ENCODE data around the gene OOSP4A.
"Not testable (repeated sequence)": the region's sequence is repeated elsewhere in the genome, so short reads cannot be mapped to it uniquely, and the experiment has no call there.

The OOSP4A gene

DNA sequence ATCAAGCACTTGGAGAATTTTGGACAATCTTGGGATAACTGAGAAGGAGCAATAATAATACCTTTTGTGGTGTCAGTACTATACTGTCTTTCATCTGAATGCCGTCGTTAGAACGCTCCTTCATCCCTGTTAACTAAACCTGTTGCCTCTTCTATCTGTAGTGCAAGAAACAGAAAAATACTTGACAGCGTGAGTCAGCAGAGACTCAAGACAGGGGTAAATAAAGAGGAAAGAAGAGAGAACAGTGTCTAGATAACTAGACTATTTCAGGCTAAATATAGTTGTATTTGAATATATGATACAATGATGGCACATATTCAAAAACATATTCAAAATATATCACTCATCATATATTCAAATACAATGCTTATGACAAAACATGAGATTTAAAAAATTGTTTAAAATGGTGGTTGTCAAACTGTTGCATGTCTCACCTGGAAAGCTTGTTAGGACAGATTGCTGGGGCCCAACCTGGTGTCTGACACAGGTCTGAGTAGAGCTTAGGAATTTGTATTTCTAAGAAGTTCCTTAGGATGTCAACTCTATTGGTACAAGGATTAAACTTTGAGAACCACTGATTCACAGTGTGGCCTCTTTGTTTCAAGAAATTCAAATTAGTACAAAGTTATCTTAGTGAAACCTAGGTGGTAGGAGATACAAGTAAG is 17.4 kb downstream of the OOSP4A start:
- DNase-seq (ENCODE audit: low spot score): no peak

- DNase-seq (ENCODE audit: low spot score): not testable (repeated sequence)
Measured at GRCh38 chr11:59982037-59982436, 18.2 kb downstream of the OOSP4A start.

GRCh38 chr11:59983212-59983611 is 19.4 kb downstream of the OOSP4A start:
- no peak for DNase-seq (ENCODE audit: low spot score)

DNA sequence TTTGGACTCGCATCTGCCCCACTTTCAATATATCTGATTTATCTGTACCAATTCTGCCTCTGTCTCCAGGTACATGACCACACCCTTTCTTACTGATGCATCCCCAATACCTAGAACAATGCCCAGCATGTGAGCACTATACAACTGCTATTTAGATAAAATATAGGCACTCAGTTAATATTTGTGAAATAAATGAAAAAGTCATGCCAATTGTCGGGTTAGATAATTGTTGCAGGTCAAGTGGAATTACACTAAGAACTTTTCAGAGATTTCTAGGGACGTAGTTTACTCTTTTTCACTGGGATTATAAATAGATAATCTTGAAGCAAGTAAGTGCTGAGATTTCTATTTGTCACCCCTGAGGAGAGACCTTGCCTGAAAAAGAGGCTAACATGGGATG is 20.5 kb downstream of the OOSP4A start:
- no peak for DNase-seq (ENCODE audit: low spot score)

- no peak for DNase-seq (ENCODE audit: low spot score)
Measured at GRCh38 chr11:59990421-59990820, 26.6 kb downstream of the OOSP4A start.

DNA sequence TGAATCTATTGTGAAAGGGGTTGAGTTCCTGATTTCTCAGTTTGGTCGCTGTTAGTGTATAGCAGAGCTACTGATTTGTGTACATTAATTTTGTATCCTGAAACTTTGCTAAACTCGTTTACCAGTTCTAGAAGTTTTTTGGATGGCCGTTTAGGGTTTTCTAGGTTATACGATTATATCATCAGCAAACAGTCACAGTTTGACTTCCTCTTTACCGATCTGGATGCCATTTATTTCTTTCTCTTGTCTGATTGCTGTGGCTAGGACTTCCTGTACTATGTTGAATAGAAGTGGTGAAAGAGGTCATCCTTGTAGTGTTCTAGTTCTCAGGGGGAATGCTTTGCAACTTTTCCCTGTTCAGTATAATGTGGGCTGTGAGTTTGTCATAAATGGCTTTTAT is 28.6 kb downstream of the OOSP4A start:
- DNase-seq (ENCODE audit: low spot score): no peak

DNA sequence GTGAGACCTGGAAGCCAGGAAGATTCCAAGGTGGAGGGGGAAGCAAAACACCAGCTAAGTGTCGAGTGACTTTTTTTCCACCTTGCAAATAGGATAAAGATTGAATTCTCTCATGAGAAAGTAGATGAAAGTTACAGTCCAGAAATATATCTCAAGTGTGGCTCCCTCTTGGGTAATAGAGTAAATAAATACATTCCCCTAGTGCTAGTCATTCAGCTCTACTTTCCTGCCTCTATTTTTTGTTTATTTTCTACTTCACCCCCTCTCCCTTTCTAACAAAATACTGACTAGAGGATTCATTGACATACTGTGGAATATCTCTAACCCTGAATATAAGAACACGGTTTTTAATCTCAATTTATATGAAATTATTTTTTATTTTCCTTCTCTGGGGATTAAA is 34.0 kb downstream of the OOSP4A start:
- DNase-seq (ENCODE audit: low spot score): no peak

DNA sequence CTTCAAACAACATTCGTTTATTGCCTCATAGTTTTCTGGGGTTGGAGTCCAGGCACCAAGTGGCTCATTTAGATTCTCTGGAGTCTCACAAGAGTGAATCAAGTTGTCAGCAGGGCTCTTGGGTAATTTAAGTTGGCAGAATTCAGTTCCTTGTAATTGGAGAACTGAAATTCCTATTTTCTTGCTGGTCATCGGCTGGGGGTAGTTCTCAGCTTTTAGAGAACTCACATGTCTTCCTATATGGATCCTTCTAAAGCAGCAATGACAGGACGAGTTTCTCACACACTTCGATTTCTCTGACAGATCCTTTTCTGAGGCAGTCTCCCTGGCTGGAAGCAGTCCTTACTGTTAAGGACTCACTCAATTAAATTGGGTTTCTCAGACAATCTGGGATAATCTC is 35.9 kb downstream of the OOSP4A start:
- no peak for DNase-seq (ENCODE audit: low spot score)

DNA sequence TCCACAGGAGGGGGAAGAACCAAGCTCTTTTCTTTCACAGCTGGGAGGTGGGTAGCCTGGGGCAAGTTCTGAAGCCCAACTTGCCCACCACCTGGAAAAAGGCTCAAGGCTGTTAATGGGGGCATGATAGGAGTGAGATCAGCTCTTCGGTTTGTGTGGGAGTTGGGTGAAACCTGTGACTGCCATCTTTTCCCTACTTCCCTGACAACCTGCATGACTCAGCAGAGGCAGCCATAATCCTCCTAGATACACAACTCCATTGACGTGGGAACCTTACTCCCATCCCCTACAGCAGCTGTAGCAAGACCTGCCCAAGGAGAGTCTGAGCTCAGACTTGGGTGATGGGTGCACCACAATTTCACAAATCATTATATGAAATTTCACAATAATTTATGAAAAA is 39.9 kb downstream of the OOSP4A start:
- DNase-seq (ENCODE audit: low spot score): no peak

- DNase-seq (ENCODE audit: low spot score): no peak
Measured at GRCh38 chr11:60005360-60005759, 41.5 kb downstream of the OOSP4A start.

- DNase-seq (ENCODE audit: low spot score): no peak
Measured at GRCh38 chr11:60016881-60017280, 53.0 kb downstream of the OOSP4A start, which contains the start of gene OOSP4B. TSS of gene OOSP4B (plus strand) at chr11:60017181.

DNA sequence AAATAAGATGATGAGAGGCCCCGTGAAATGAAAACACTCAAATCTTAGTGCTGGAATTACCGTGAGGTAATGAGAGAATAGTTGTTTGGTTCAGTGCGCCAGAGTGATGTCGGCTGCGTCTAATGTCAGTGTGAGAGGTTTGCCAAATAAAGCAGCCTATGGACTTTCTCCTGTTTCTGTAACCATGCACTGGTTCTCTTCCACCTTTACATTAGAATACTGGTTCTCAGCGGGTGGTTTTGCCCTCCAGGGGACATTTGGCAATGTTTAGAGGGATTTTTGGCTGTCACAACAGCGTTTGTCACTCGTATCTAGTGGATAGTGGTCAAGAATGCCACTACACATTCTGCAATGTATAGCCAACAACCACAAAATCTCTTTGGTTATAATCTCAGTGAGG is 54.2 kb downstream of the OOSP4A start:
- no peak for DNase-seq (ENCODE audit: low spot score)
